Adrenal gland (tissue), 5 donors: ENCODE data around the gene ARHGAP22.

Source experiments
- POLR2A ChIP-seq, 2 donors: fragments of 450-650 bp; IDR thresholded peaks; one replicate each; pipeline ENCODE4 v1.6.1; 2017; ENCODE audit warnings: antibody characterized with exemption in 2 of 2, mild to moderate bottlenecking in 2 of 2, moderate library complexity in 1 of 2
- TF ChIP-seq, protein P1 (sequence below), 6 experiments: fragments of 450-650 bp in 4 of 6; fragments of 200-600 bp in 2 of 6; sonication (generic) in 1 of 6; IDR thresholded peaks; 1 replicate in 5 of 6; 2 replicates in 1 of 6; pipeline versions ENCODE4 v1.5.1 to v1.8.0; 2016 to 2021; ENCODE audit warnings: antibody characterized with exemption in 6 of 6, mild to moderate bottlenecking in 2 of 6, moderate library complexity in 1 of 6
- donor health status: DM: no; HTN: no; CAD: no.

- TF ChIP-seq, protein P1, sequence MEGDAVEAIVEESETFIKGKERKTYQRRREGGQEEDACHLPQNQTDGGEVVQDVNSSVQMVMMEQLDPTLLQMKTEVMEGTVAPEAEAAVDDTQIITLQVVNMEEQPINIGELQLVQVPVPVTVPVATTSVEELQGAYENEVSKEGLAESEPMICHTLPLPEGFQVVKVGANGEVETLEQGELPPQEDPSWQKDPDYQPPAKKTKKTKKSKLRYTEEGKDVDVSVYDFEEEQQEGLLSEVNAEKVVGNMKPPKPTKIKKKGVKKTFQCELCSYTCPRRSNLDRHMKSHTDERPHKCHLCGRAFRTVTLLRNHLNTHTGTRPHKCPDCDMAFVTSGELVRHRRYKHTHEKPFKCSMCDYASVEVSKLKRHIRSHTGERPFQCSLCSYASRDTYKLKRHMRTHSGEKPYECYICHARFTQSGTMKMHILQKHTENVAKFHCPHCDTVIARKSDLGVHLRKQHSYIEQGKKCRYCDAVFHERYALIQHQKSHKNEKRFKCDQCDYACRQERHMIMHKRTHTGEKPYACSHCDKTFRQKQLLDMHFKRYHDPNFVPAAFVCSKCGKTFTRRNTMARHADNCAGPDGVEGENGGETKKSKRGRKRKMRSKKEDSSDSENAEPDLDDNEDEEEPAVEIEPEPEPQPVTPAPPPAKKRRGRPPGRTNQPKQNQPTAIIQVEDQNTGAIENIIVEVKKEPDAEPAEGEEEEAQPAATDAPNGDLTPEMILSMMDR (IDR thresholded peaks at IDR 0.05): no peak
- no peak for TF ChIP-seq POLR2A (IDR thresholded peaks at IDR 0.05)
Measured at GRCh38 chr10:48636231-48636630, 31.4 kb upstream of the ARHGAP22 start.
